ENCODE measurements around the gene SLC15A3.

Gene SLC15A3

DNA sequence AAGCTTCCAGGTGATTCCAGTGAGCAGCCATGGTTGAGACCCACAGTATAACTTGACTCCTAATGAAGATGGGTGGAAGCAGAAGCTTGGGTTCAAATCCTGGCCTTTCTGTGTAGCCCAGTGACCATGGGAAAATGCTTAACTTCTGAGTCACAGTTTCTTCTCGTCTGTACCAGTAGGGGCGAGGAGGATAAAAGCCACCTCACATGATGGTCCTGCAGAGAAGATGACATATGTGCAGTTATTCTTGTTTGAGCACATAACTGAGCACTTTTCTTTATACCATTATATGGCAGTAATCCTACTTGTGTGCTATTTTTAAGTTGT, 33.1 kb downstream of the SLC15A3 start:
- peaks cover 10 to 35% of the 10 kb centered on the region in 2 donors for H3K36me3 ChIP-seq (ENCODE audit: control insufficient read depth in 1 of 2, insufficient read depth in 2 of 2, low read length in 2 of 2)
- H3K4me1 ChIP-seq (ENCODE audit: control insufficient read depth in 1 of 2, insufficient read depth in 2 of 2, low read length in 2 of 2), result peaks cover 16 to 31% of the 10 kb centered on the region in 2 donors
- H3K9me3 ChIP-seq (ENCODE audit: control insufficient read depth in 1 of 2, low read length in 2 of 2), result no peaks in the 10 kb centered on the region
- no peak overlapping the region for H3K27ac ChIP-seq (ENCODE audit: low read depth, low read length)
- H3K9ac ChIP-seq (ENCODE audit: low read depth in 1 of 2, low read length in 2 of 2), result no peak overlapping the region
- no peak overlapping the region for H3K4me3 ChIP-seq (ENCODE audit: low read depth in 1 of 2, low read length in 2 of 2)
- H3K27me3 ChIP-seq (ENCODE audit: control insufficient read depth in 1 of 2, insufficient read depth in 2 of 2, low read length in 2 of 2), result peaks cover 0 to 2% of the 10 kb centered on the region in 2 donors

DNA sequence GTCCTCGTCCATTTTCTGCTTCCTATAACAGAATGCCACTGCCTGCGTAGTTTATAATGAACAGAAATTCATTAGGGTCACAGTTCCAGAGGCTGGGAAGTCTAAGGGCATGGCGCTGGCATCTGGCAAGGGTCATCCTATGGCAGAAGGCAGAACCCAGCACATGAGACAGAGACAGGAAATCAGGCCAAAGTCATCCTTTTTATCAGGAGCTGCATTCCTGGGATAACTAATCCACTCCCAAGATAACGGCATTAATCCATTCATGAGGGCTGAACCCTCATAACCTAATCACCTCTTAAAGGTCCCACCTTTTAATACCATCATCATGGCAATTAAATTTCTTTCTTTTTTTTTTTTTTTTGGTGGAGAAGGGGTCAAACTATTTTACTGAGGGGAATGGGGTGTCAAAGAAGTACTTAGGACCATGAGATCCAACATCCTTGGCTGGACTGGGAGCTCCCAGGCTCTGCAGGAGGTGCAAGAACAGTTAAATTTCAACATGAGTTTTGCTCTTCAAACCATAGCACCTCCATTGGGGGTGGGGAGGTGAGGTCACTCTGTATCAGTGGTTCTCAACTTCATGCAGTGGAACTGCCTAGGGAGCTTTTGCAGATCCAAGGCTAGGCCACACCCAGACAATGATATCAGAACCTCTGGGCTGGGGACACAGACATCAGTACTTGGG, 33.6 kb downstream of the SLC15A3 start:
- Histone ChIP-seq H3K9me3 (ENCODE audit: control insufficient read depth in 1 of 2, low read length in 2 of 2) (no peaks in the 10 kb centered on the region), H3K36me3 (ENCODE audit: control insufficient read depth in 1 of 2, insufficient read depth in 2 of 2, low read length in 2 of 2) (peaks cover 10 to 35% of the 10 kb centered on the region in 2 donors), H3K4me3 (ENCODE audit: low read depth in 1 of 2, low read length in 2 of 2) (no peak overlapping the region), H3K9ac (ENCODE audit: low read depth in 1 of 2, low read length in 2 of 2) (no peak overlapping the region), H3K27me3 (ENCODE audit: control insufficient read depth in 1 of 2, insufficient read depth in 2 of 2, low read length in 2 of 2) (no peaks in the 10 kb centered on the region), H3K27ac (ENCODE audit: low read depth, low read length) (no peak overlapping the region), H3K4me1 (ENCODE audit: control insufficient read depth in 1 of 2, insufficient read depth in 2 of 2, low read length in 2 of 2) (peaks cover 15 to 31% of the 10 kb centered on the region in 2 donors)

DNA sequence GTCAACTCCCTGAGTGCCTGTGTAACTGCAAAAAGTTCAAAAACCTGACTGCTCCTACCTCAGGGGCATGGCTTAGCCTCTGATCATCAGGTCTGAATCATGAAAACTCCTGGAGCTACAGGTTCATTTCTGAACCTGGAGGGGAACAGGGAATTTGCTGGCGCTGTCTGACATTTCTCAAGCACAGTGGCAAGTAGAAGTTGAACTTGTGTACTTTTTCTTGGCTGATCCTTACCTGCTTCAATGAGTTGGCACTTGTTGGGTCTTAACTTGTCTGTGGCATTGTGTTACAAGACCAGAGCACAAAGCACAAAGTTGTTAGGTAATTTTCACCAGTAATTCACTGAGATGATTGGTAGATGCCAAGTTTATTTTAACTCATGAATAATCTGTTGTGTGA, 34.7 kb downstream of the SLC15A3 start:
- H3K27me3 ChIP-seq (ENCODE audit: control insufficient read depth in 1 of 2, insufficient read depth in 2 of 2, low read length in 2 of 2), result no peaks in the 10 kb centered on the region
- H3K4me1 ChIP-seq (ENCODE audit: control insufficient read depth in 1 of 2, insufficient read depth in 2 of 2, low read length in 2 of 2), result peaks cover 17 to 35% of the 10 kb centered on the region in 2 donors
- H3K36me3 ChIP-seq (ENCODE audit: control insufficient read depth in 1 of 2, insufficient read depth in 2 of 2, low read length in 2 of 2), result peaks cover 10 to 28% of the 10 kb centered on the region in 2 donors
- H3K9ac ChIP-seq (ENCODE audit: low read depth in 1 of 2, low read length in 2 of 2), result no peak overlapping the region
- H3K4me3 ChIP-seq (ENCODE audit: low read depth in 1 of 2, low read length in 2 of 2), result no peak overlapping the region
- H3K9me3 ChIP-seq (ENCODE audit: control insufficient read depth in 1 of 2, low read length in 2 of 2), result no peaks in the 10 kb centered on the region
- H3K27ac ChIP-seq (ENCODE audit: low read depth, low read length), result no peak overlapping the region

DNA sequence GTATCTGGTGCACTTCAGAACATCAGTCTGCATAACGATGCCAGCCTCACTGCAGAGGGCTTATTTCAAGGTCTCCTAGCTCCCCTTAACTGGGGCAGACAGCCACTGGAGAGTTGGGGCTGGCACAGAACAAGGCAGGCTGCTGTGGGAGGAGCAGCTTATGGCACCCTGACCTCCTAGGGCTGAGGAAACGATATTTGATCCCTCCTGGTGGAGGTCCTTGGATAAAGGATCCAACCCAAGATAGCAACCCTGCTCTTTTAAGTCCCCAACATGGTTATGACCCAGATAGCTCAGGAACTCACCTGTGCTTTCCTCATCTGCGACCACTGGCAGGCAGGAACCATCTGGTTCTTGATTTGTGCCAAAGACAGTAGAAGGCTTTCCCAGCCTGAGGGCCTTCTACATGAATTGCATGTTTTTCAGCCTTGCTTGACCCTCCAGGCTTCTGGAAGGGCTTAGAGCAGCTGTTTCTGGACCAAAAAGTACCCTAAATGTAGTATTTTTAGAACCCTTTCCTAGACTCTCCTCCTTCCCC, 35.2 kb downstream of the SLC15A3 start:
- Histone ChIP-seq H3K4me3 (ENCODE audit: low read depth in 1 of 2, low read length in 2 of 2) (no peak overlapping the region), H3K4me1 (ENCODE audit: control insufficient read depth in 1 of 2, insufficient read depth in 2 of 2, low read length in 2 of 2) (peaks cover 17 to 35% of the 10 kb centered on the region in 2 donors), H3K9me3 (ENCODE audit: control insufficient read depth in 1 of 2, low read length in 2 of 2) (no peaks in the 10 kb centered on the region), H3K27ac (ENCODE audit: low read depth, low read length) (no peak overlapping the region), H3K9ac (ENCODE audit: low read depth in 1 of 2, low read length in 2 of 2) (no peak overlapping the region), H3K36me3 (ENCODE audit: control insufficient read depth in 1 of 2, insufficient read depth in 2 of 2, low read length in 2 of 2) (peaks cover 10 to 23% of the 10 kb centered on the region in 2 donors), H3K27me3 (ENCODE audit: control insufficient read depth in 1 of 2, insufficient read depth in 2 of 2, low read length in 2 of 2) (no peaks in the 10 kb centered on the region)

DNA sequence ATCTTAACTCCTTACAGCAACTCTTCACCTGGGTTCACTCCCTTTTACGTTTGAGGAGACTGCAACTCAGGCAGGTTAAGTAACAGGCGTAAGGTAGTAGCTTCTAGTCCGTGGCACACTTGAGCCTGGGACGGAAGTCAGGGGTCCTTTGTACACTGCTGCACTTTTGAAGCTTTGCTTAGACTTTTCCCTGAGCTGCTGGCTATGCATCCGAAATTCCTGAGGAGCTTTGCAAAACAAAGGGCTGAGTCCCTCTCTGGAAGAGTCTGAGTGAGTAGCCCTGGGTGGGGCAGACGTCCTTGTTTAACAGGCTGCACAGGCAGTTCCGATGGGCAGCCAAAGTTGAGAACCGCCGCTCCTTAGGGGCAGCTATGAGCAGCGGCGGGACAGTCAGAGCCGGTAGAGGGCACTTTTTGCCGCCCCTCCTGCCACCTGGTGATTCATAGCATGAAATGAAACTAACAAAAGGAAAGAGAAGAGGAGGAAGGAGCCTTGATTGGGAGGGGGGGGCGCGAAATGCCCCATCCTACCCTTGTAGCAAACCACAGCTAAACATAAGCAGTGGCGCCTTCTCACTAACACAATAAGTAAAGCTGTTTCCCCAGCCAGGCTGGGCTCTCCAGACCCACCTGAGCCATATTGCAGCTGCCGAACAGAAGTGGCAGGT, 36.6 kb downstream of the SLC15A3 start:
- peak overlapping the region; percentile 72 to 96 for H3K9ac ChIP-seq (ENCODE audit: low read depth in 1 of 2, low read length in 2 of 2)
- H3K27ac ChIP-seq (ENCODE audit: low read depth, low read length), result no peak overlapping the region
- no peaks in the 10 kb centered on the region for H3K27me3 ChIP-seq (ENCODE audit: control insufficient read depth in 1 of 2, insufficient read depth in 2 of 2, low read length in 2 of 2)
- peaks cover 26 to 39% of the 10 kb centered on the region in 2 donors for H3K4me1 ChIP-seq (ENCODE audit: control insufficient read depth in 1 of 2, insufficient read depth in 2 of 2, low read length in 2 of 2)
- H3K36me3 ChIP-seq (ENCODE audit: control insufficient read depth in 1 of 2, insufficient read depth in 2 of 2, low read length in 2 of 2), result peaks cover 1 to 9% of the 10 kb centered on the region in 2 donors
- H3K4me3 ChIP-seq (ENCODE audit: low read depth in 1 of 2, low read length in 2 of 2), result peak overlapping the region; percentile 76 to 91
- H3K9me3 ChIP-seq (ENCODE audit: control insufficient read depth in 1 of 2, low read length in 2 of 2), result no peaks in the 10 kb centered on the region

DNA sequence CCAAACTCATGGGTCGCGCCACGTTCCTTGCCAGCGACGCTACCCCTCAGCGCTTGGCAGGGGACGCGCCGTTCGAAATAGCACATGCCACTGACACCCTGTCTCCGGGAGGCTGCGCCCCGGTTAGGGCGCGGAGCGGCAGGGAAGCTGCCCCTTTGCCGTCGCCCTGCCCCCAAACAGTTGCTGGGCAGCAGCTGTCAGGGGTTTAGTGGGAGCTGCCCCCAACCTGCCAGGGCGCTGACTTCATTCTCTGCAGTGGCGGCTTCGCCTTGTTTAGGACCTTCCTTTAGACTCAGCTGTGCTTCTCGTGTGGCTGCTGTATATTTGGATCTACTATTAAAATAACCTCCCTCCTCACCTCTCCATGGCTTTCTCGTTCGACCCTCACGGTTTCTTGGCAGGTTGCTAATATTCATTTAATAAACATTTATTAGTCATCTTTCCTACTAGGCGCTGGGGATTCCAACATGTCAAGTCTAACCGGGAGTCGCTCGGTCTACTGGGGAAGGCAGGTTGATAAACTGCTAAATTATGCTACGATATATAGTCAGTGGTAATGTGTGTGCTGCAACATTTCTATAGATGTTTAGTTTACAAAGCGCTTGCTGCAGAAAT, 37.2 kb downstream of the SLC15A3 start:
- Histone ChIP-seq H3K4me1 (ENCODE audit: control insufficient read depth in 1 of 2, insufficient read depth in 2 of 2, low read length in 2 of 2) (peaks cover 26 to 39% of the 10 kb centered on the region in 2 donors), H3K4me3 (ENCODE audit: low read depth in 1 of 2, low read length in 2 of 2) (peak overlapping the region; percentile 76 to 91), H3K27me3 (ENCODE audit: control insufficient read depth in 1 of 2, insufficient read depth in 2 of 2, low read length in 2 of 2) (no peaks in the 10 kb centered on the region), H3K9me3 (ENCODE audit: control insufficient read depth in 1 of 2, low read length in 2 of 2) (no peaks in the 10 kb centered on the region), H3K9ac (ENCODE audit: low read depth in 1 of 2, low read length in 2 of 2) (peak overlapping the region; percentile 72 to 96), H3K36me3 (ENCODE audit: control insufficient read depth in 1 of 2, insufficient read depth in 2 of 2, low read length in 2 of 2) (peaks cover 0 to 3% of the 10 kb centered on the region in 2 donors), H3K27ac (ENCODE audit: low read depth, low read length) (peak overlapping the region; percentile 73)

DNA sequence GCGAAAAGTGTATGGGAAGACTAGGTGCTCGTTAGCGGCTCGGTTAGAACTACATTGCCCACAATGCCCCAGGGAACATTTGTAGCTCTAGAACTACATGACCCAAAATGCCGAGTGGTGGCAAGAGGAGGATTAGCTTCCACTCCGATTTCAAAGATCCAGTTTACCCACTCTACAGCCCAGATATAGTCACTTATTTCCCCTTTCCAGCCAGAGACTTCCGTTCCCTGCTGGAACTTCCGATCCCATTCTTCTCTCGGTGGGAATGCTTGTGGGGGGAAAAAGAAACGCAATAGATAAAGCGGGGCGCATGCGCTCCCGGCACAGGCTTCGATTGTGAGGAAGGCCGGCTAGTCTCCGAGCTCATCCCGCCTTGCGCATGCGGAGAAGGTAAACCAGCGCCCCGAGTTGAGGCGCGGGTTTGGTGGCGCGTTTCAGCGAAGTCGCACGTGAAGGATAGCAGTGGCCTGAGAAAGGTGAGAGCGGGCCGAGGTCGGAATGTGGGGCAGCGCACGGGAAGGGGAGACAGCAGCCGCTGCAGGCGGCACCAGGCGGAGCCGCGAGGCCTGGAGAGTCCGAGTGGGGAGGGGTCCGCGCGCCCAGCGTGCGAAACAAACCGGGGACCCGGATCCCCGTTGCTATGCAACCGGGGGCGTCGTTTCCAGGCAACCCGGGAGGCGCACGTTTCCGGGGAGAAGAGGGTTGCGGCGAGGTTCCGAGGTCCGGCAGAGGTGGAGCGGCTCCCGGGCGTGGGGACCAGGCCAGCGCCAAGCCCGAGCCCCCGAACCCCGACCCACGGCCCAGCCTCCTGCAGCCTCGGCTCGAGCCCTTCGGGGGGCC, 38.0 kb downstream of the SLC15A3 start, which contains the start of gene TMEM109:
TSS of gene TMEM109 (plus strand) at position 366 of the 840 bp plus-strand sequence. CDS start 5,536 bp downstream, outside the sequence.
- Histone ChIP-seq H3K9me3 (ENCODE audit: control insufficient read depth in 1 of 2, low read length in 2 of 2) (no peaks in the 10 kb centered on the region), H3K36me3 (ENCODE audit: control insufficient read depth in 1 of 2, insufficient read depth in 2 of 2, low read length in 2 of 2) (no peaks in the 10 kb centered on the region), H3K9ac (ENCODE audit: low read depth in 1 of 2, low read length in 2 of 2) (peak within 1 kb of the TSS; percentile 72 to 96), H3K27me3 (ENCODE audit: control insufficient read depth in 1 of 2, insufficient read depth in 2 of 2, low read length in 2 of 2) (no peaks in the 10 kb centered on the region), H3K27ac (ENCODE audit: low read depth, low read length) (peak within 1 kb of the TSS; percentile 73), H3K4me1 (ENCODE audit: control insufficient read depth in 1 of 2, insufficient read depth in 2 of 2, low read length in 2 of 2) (peaks cover 26 to 39% of the 10 kb centered on the region in 2 donors), H3K4me3 (ENCODE audit: low read depth in 1 of 2, low read length in 2 of 2) (peak within 1 kb of the TSS; percentile 76 to 91)

DNA sequence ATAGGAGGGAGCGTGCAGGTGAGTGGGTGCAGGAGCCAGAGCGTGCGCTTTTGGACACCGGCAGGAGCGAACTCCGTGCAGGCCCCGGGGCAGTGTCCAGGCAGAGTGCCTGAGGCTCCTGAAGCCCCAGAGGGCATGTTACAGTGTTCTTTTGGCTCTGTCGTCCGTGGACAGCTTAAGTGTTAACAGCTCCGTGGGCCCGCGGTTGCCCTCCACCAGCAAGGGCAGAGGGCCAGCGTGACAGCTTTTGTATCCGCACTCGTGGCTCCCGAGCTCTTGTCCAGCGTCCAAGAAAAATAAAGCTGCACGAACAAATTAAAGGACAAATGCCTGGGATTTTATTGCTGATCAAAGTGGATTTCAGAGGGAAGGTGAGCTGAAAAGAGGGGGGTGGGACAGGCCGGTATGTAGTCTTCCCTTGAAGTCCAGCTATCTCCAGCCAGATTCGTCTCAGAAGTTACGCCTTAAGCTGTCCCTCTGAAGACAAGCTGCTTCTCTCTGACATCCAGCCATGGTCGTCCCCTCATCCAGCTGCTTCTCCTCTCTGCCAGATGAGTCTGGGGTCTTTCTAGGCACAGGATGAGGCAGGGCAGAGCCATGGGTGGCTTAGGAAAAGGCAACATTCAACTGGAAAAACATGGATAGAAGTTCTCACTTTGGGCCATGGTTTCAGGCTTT, 39.0 kb downstream of the SLC15A3 start:
- Histone ChIP-seq H3K9me3 (ENCODE audit: control insufficient read depth in 1 of 2, low read length in 2 of 2) (no peaks in the 10 kb centered on the region), H3K36me3 (ENCODE audit: control insufficient read depth in 1 of 2, insufficient read depth in 2 of 2, low read length in 2 of 2) (no peaks in the 10 kb centered on the region), H3K9ac (ENCODE audit: low read depth in 1 of 2, low read length in 2 of 2) (peak overlapping the region in 1 of 2 donors; percentile 96), H3K27me3 (ENCODE audit: control insufficient read depth in 1 of 2, insufficient read depth in 2 of 2, low read length in 2 of 2) (no peaks in the 10 kb centered on the region), H3K4me3 (ENCODE audit: low read depth in 1 of 2, low read length in 2 of 2) (peak overlapping the region; percentile 76 to 91), H3K4me1 (ENCODE audit: control insufficient read depth in 1 of 2, insufficient read depth in 2 of 2, low read length in 2 of 2) (peaks cover 26 to 39% of the 10 kb centered on the region in 2 donors), H3K27ac (ENCODE audit: low read depth, low read length) (peak overlapping the region; percentile 26)

DNA sequence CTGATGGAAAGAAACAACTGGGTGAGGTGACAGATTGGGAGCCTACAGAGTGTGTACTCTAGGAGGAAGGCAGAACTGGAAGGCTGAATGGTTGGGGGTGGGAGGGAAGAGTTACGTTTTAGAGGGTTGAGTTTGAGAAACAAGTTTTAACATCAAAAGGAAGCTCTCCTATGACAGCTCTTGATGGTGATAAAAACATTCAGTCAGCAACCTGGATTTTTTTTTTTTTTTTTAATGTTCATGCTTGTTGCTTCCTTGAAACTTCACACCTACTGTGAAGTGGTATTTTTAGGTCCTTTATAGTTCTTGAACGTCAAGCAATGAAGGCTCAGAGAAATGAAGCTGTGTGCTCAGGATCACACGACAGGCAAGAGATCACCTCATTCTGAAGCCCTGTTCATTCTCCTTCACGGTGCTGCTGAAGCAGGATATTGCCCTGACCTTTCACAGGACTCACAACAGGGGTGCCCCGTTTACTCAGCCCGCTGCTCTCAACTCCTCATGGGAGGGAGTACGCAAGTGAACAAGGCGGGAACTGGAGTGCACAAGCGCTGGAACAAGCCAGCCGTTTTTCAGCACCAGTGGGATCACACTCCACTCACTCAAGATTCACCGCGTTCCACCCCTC, 39.6 kb downstream of the SLC15A3 start:
- Histone ChIP-seq H3K4me1 (ENCODE audit: control insufficient read depth in 1 of 2, insufficient read depth in 2 of 2, low read length in 2 of 2) (peaks cover 26 to 39% of the 10 kb centered on the region in 2 donors), H3K4me3 (ENCODE audit: low read depth in 1 of 2, low read length in 2 of 2) (no peak overlapping the region), H3K9me3 (ENCODE audit: control insufficient read depth in 1 of 2, low read length in 2 of 2) (no peaks in the 10 kb centered on the region), H3K9ac (ENCODE audit: low read depth in 1 of 2, low read length in 2 of 2) (no peak overlapping the region), H3K27me3 (ENCODE audit: control insufficient read depth in 1 of 2, insufficient read depth in 2 of 2, low read length in 2 of 2) (no peaks in the 10 kb centered on the region), H3K36me3 (ENCODE audit: control insufficient read depth in 1 of 2, insufficient read depth in 2 of 2, low read length in 2 of 2) (no peaks in the 10 kb centered on the region), H3K27ac (ENCODE audit: low read depth, low read length) (peak overlapping the region; percentile 26)
